HCT116 (cell line): ENCODE results near the gene PEMT. TPM values are rescaled to one million over a fixed set of nuclear protein-coding genes. Genes with fewer than 3 reads are reported as not detected.

ENCODE experiments used
- ATAC-seq: fragments of 200-7000 bp; cut with Tn5 transposase; 2 replicates; pipeline ENCODE4 v1.9.1; 2020; ENCODE audit warnings: mild to moderate bottlenecking, moderate library complexity
- BruUV-seq: library from RNA; stranded (reverse); fragments of 400-500 nt; replicated peaks from 2 replicates; lab custom pipeline; 2021; lab: Mats Ljungman, UMichigan
- CTCF ChIA-PET: fragments of 300-600 bp; sonication (Branson Sonifier 250); formaldehyde crosslinking; loops from one replicate; lab custom pipeline; 2021; ENCODE audit warnings: antibody characterized with exemption; lab: Charles Lee
- POLR2A ChIA-PET: fragments of 300-600, 350-600 bp; sonication (Branson Sonifier 250); formaldehyde crosslinking; loops from one replicate; lab custom pipeline; 2021; ENCODE audit warnings: antibody characterized with exemption; lab: Charles Lee
- RAD21 ChIA-PET, 2 experiments: fragments of 300-600 bp; sonication (Branson Sonifier 250); formaldehyde crosslinking; loops; one replicate each; lab custom pipeline; 2023; ENCODE audit warnings: low total read pairs in 2 of 2; ENCODE audit not compliant: uncharacterized antibody in 2 of 2, unreplicated experiment in 2 of 2, low non-redundant PET in 1 of 2; lab: Charles Lee
- DNase-seq: peaks from one replicate; pipeline ENCODE4 v3.0.0-alpha.2; 2010; ENCODE audit warnings: low read depth, low spot score
- H2AFZ ChIP-seq: fragments of 200-600 bp; shearing (Covaris generic), sonication (generic); 2 replicates; pipeline ENCODE4 v1.6.1; 2017; ENCODE audit warnings: low read depth, mixed run types, mixed read lengths, antibody characterized with exemption, low read length; ENCODE audit not compliant: poor library complexity, severe bottlenecking
- H3K27ac ChIP-seq: 2 replicates; pipeline ENCODE4 v1.5.1; 2012; ENCODE audit warnings: low read depth, low read length
- H3K27me3 ChIP-seq: fragments of 200-600 bp; sonication (generic); 2 replicates; pipeline ENCODE4 v1.6.1; 2016; ENCODE audit warnings: mixed run types, low read length, mixed read lengths; ENCODE audit not compliant: insufficient read depth
- H3K36me3 ChIP-seq, 2 experiments: fragments of 200-500 bp in 1 of 2; fragments of 200-600 bp in 1 of 2; sonication (Bioruptor generic) in 1 of 2; sonication (generic) in 1 of 2; 2 replicates each; pipeline versions ENCODE4 v1.5.1 to v1.6.1; 2014 to 2016; ENCODE audit warnings: low read length in 2 of 2, inconsistent platforms in 1 of 2, mixed read lengths in 1 of 2, mixed run types in 1 of 2; ENCODE audit not compliant: insufficient read depth in 2 of 2, control insufficient read depth in 1 of 2
- H3K4me1 ChIP-seq, 2 experiments: fragments of 200-600 bp in 1 of 2; sonication (generic) in 1 of 2; 2 replicates each; pipeline versions ENCODE4 v1.5.1 to v1.6.1; 2012 to 2017; ENCODE audit warnings: low read length in 2 of 2, inconsistent platforms in 1 of 2, mild to moderate bottlenecking in 1 of 2, mixed read lengths in 1 of 2, mixed run types in 1 of 2, moderate library complexity in 1 of 2; ENCODE audit not compliant: insufficient read depth in 2 of 2, control insufficient read depth in 1 of 2
- H3K4me2 ChIP-seq: fragments of 200-600 bp; sonication (generic); 2 replicates; pipeline ENCODE4 v1.6.1; 2017; ENCODE audit warnings: mixed run types, low read length, mixed read lengths
- H3K4me3 ChIP-seq, 2 experiments: fragments of 200-600 bp in 1 of 2; sonication (generic) in 1 of 2; replicated peaks in 1 of 2; 2 replicates each; pipeline ENCODE4 v1.5.1; 2011 to 2016; ENCODE audit warnings: low read length in 2 of 2, control low read depth in 1 of 2, low read depth in 1 of 2, mild to moderate bottlenecking in 1 of 2, mixed read lengths in 1 of 2, mixed run types in 1 of 2
- H3K79me2 ChIP-seq: fragments of 200-600 bp; sonication (generic); 2 replicates; pipeline ENCODE4 v1.6.1; 2017; ENCODE audit warnings: mild to moderate bottlenecking, mixed run types, low read length, moderate library complexity, mixed read lengths; ENCODE audit not compliant: insufficient read depth
- H3K9ac ChIP-seq: fragments of 200-600 bp; sonication (generic); 2 replicates; pipeline ENCODE4 v1.6.1; 2016; ENCODE audit warnings: low read length, mixed read lengths
- H3K9me2 ChIP-seq: fragments of 200-600 bp; sonication (generic), shearing (Covaris generic); 2 replicates; pipeline ENCODE4 v1.6.1; 2017; ENCODE audit warnings: mixed run types, mild to moderate bottlenecking, moderate library complexity; ENCODE audit not compliant: insufficient read depth
- H3K9me3 ChIP-seq, 2 experiments: fragments of 200-500 bp in 1 of 2; fragments of 200-600 bp in 1 of 2; sonication (Bioruptor generic) in 1 of 2; sonication (generic) in 1 of 2; 2 replicates each; pipeline ENCODE4 v1.6.1; 2014 to 2017; ENCODE audit warnings: low read length in 2 of 2, mixed read lengths in 2 of 2, inconsistent platforms in 1 of 2, low read depth in 1 of 2, mild to moderate bottlenecking in 1 of 2, mixed run types in 1 of 2, moderate library complexity in 1 of 2; ENCODE audit not compliant: control insufficient read depth in 1 of 2, insufficient read depth in 1 of 2
- H4K20me1 ChIP-seq: fragments of 200-600 bp; sonication (generic), shearing (Covaris generic); 2 replicates; pipeline ENCODE4 v1.6.1; 2017; ENCODE audit warnings: mixed run types, mild to moderate bottlenecking, moderate library complexity; ENCODE audit not compliant: insufficient read depth
- CEBPB ChIP-seq: IDR thresholded peaks from 2 replicates; pipeline ENCODE4 v1.6.1; 2012; ENCODE audit warnings: low read depth
- EGR1 ChIP-seq: IDR thresholded peaks from 2 replicates; pipeline ENCODE4 v1.6.1; 2012; ENCODE audit warnings: low read depth
- ELF1 ChIP-seq: IDR thresholded peaks from 2 replicates; pipeline ENCODE4 v1.6.1; 2012; ENCODE audit warnings: low read depth, borderline replicate concordance
- EZH2 ChIP-seq: fragments of 200-600 bp; sonication (generic); IDR thresholded peaks from 2 replicates; pipeline ENCODE4 v1.6.1; 2017; ENCODE audit warnings: antibody characterized with exemption, mixed run types
- JUND ChIP-seq: IDR thresholded peaks from 2 replicates; pipeline ENCODE4 v1.6.1; 2012
- POLR2A ChIP-seq: IDR thresholded peaks from 2 replicates; pipeline ENCODE4 v1.7.0; 2011; ENCODE audit warnings: borderline replicate concordance; ENCODE audit not compliant: insufficient read depth, insufficient read length; ENCODE audit errors: extremely low read depth
- POLR2AphosphoS5 ChIP-seq: IDR thresholded peaks from 2 replicates; pipeline ENCODE4 v1.6.1; 2011; ENCODE audit warnings: mild to moderate bottlenecking, low read depth, low read length, moderate library complexity
- SIN3A ChIP-seq: IDR thresholded peaks from 2 replicates; pipeline ENCODE4 v1.6.1; 2012; ENCODE audit warnings: low read depth
- SP1 ChIP-seq: IDR thresholded peaks from 2 replicates; pipeline ENCODE4 v1.6.1; 2012; ENCODE audit warnings: low read depth
- TCF7L2 ChIP-seq: IDR thresholded peaks from 2 replicates; pipeline ENCODE4 v1.7.0; 2011; ENCODE audit warnings: borderline replicate concordance, inconsistent platforms; ENCODE audit not compliant: insufficient read depth, insufficient read length; ENCODE audit errors: extremely low read depth
- YY1 ChIP-seq: IDR thresholded peaks from 2 replicates; pipeline ENCODE4 v1.6.1; 2011; ENCODE audit warnings: low read length, low read depth, moderate library complexity, mild to moderate bottlenecking; ENCODE audit not compliant: insufficient replicate concordance; ENCODE audit errors: extremely low read depth
- intact Hi-C: fragments of 100-400 bp; cut with micrococcal nuclease; formaldehyde crosslinking; loops from 2 replicates; pipeline ENCODE4 v1.10.0; 2022
- total RNA-seq: library from RNA; stranded (reverse); gene quantifications from one replicate; pipeline ENCODE4 v1.2.1, GENCODE V29; 2021; ENCODE audit not compliant: unreplicated experiment
- TF ChIP-seq, protein P1 (sequence below): IDR thresholded peaks from 2 replicates; pipeline ENCODE4 v1.6.1; 2012; ENCODE audit warnings: low read depth

Gene PEMT
- total RNA-seq, 1 experiment from 2014 or later = 52.1 TPM

DNA sequence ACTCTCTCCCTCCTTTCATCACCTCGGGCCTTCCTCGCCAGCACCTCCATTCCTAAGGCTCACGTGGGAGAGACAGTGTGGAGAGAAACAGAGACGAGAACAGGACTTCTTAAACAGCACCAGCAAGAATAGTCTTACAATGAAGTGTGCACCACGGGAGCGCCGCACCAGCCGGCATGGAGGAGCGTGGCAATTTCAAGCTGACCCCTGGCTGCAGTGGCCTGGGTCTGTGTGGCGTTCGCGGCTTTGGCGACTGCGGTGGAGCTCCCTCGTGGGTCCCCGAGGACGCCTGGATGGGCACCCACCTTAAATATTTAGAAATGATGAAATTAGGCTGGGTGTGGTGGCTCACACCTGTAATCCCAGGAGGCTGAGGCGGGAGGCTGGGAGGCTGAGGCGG is 135.3 kb downstream of the PEMT start:
- Histone ChIP-seq H3K9me3 (no peaks in the 10 kb centered on the region), H3K27me3 (peaks cover 3% of the 10 kb centered on the region; the same call in 1 of the 2 replicates), H3K4me3 (no peak overlapping the region), H3K9ac (no peak overlapping the region), H4K20me1 (no peaks in the 10 kb centered on the region), H2AFZ (no peak overlapping the region), H3K4me1 (no peaks in the 10 kb centered on the region), H3K4me2 (no peak overlapping the region), H3K9me2 (no peaks in the 10 kb centered on the region), H3K36me3 (no peaks in the 10 kb centered on the region), H3K79me2 (no peaks in the 10 kb centered on the region), H3K27ac (no peak overlapping the region)
- ChIA-PET POLR2A (interaction anchor here (1.0 kb wide), 1 partner anchor 9 kb away, joined by 3 read pairs; no protein-coding TSS in a partner anchor), RAD21 (no interaction called here), CTCF (interaction anchor here (0.6 kb wide), 1 partner anchor 464 kb away, joined by 3 read pairs; no protein-coding TSS in a partner anchor)
- ATAC-seq (no peak), DNase-seq (no peak)
- intact Hi-C loops = no loop called here
- no TSS peak for BruUV-seq
- TF ChIP-seq CEBPB = no peak
- no peak for TF ChIP-seq JUND
- no peak for TF ChIP-seq ELF1
- no peak for TF ChIP-seq EZH2
- TF ChIP-seq EGR1 = no peak
- no peak for TF ChIP-seq TCF7L2
- no peak for TF ChIP-seq SIN3A
- no peak for TF ChIP-seq POLR2AphosphoS5
- TF ChIP-seq, protein P1, sequence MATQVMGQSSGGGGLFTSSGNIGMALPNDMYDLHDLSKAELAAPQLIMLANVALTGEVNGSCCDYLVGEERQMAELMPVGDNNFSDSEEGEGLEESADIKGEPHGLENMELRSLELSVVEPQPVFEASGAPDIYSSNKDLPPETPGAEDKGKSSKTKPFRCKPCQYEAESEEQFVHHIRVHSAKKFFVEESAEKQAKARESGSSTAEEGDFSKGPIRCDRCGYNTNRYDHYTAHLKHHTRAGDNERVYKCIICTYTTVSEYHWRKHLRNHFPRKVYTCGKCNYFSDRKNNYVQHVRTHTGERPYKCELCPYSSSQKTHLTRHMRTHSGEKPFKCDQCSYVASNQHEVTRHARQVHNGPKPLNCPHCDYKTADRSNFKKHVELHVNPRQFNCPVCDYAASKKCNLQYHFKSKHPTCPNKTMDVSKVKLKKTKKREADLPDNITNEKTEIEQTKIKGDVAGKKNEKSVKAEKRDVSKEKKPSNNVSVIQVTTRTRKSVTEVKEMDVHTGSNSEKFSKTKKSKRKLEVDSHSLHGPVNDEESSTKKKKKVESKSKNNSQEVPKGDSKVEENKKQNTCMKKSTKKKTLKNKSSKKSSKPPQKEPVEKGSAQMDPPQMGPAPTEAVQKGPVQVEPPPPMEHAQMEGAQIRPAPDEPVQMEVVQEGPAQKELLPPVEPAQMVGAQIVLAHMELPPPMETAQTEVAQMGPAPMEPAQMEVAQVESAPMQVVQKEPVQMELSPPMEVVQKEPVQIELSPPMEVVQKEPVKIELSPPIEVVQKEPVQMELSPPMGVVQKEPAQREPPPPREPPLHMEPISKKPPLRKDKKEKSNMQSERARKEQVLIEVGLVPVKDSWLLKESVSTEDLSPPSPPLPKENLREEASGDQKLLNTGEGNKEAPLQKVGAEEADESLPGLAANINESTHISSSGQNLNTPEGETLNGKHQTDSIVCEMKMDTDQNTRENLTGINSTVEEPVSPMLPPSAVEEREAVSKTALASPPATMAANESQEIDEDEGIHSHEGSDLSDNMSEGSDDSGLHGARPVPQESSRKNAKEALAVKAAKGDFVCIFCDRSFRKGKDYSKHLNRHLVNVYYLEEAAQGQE = no peak
- no peak for TF ChIP-seq POLR2A
- TF ChIP-seq YY1 = no peak
- no peak for TF ChIP-seq SP1

Other genes starting within 250 kb of the PEMT start
- gene MED9, start 114.7 kb downstream of the PEMT start, total RNA-seq = 13.9 TPM
- 0.30 TPM for gene RASD1, start 95.3 kb downstream of the PEMT start, total RNA-seq
- gene RAI1, start 89.8 kb upstream of the PEMT start, total RNA-seq = 38.5 TPM
- 298 TPM for gene SREBF1, start 245.3 kb upstream of the PEMT start, total RNA-seq